ENCODE measurements around the gene PPP3CA.

The PPP3CA gene

DNA sequence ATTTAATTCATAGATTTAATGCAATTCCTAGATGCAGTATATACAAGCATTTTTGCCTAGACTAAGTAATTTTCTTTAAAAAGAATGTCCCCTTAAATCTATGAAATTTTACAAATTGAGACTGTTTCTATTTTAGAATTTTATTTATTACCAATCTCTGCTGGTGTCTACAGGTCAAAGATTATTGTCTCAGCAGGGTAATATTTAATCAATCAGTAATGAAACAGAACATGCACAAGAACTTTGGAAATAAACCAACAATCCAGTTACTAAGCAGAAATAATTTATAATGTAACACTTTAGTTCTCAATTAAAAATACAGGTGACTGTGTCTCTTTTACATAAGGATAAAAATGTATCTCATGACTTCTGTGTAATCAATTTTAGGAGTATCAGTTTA, 266.2 kb downstream of the PPP3CA start:
- H3K9me3 ChIP-seq (ENCODE audit: low read length): no peaks in the 10 kb centered on the region
- no peak overlapping the region for H2AFZ ChIP-seq (ENCODE audit: low read length)
- H3K27ac ChIP-seq (ENCODE audit: low read depth, low read length, poor library complexity, severe bottlenecking): no peak overlapping the region
- H3F3A ChIP-seq (ENCODE audit: insufficient read depth, low read length): no peaks in the 10 kb centered on the region; the same call in 1 of the 2 replicates
- H3K4me3 ChIP-seq (ENCODE audit: low read depth, low read length, poor library complexity, severe bottlenecking): no peak overlapping the region
- no peak for TF ChIP-seq EZH2 (IDR thresholded peaks at IDR 0.05; ENCODE audit: borderline replicate concordance, low read length)
- TF ChIP-seq, protein P1, sequence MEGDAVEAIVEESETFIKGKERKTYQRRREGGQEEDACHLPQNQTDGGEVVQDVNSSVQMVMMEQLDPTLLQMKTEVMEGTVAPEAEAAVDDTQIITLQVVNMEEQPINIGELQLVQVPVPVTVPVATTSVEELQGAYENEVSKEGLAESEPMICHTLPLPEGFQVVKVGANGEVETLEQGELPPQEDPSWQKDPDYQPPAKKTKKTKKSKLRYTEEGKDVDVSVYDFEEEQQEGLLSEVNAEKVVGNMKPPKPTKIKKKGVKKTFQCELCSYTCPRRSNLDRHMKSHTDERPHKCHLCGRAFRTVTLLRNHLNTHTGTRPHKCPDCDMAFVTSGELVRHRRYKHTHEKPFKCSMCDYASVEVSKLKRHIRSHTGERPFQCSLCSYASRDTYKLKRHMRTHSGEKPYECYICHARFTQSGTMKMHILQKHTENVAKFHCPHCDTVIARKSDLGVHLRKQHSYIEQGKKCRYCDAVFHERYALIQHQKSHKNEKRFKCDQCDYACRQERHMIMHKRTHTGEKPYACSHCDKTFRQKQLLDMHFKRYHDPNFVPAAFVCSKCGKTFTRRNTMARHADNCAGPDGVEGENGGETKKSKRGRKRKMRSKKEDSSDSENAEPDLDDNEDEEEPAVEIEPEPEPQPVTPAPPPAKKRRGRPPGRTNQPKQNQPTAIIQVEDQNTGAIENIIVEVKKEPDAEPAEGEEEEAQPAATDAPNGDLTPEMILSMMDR (IDR thresholded peaks at IDR 0.05; ENCODE audit: low read length): no peak
- no peaks in the 10 kb centered on the region for H3K9me2 ChIP-seq (ENCODE audit: low read depth, low read length)
- H3K4me2 ChIP-seq (ENCODE audit: low read length): no peak overlapping the region
- H4K20me1 ChIP-seq (ENCODE audit: insufficient read depth, low read length): no peaks in the 10 kb centered on the region
- H3K9ac ChIP-seq (ENCODE audit: low read length): no peak overlapping the region
- peaks cover 20% of the 10 kb centered on the region; the same call in 1 of the 2 replicates for H3K36me3 ChIP-seq (ENCODE audit: insufficient read depth, low read length)
- no peaks in the 10 kb centered on the region for H3K79me2 ChIP-seq (ENCODE audit: insufficient read depth, low read length)
- H3K27me3 ChIP-seq (ENCODE audit: insufficient read depth, low read length): no peaks in the 10 kb centered on the region
- peaks cover 34% of the 10 kb centered on the region for H3K4me1 ChIP-seq (ENCODE audit: insufficient read depth, low read length, severe bottlenecking)

GRCh38 chr4:101078950-101079349, 268.4 kb downstream of the PPP3CA start:
- Histone ChIP-seq H3K27me3 (ENCODE audit: insufficient read depth, low read length) (no peaks in the 10 kb centered on the region), H3K9ac (ENCODE audit: low read length) (no peak overlapping the region), H3K4me1 (ENCODE audit: insufficient read depth, low read length, severe bottlenecking) (peaks cover 13% of the 10 kb centered on the region), H3K4me2 (ENCODE audit: low read length) (no peak overlapping the region), H4K20me1 (ENCODE audit: insufficient read depth, low read length) (no peaks in the 10 kb centered on the region), H3K79me2 (ENCODE audit: insufficient read depth, low read length) (no peaks in the 10 kb centered on the region), H2AFZ (ENCODE audit: low read length) (no peak overlapping the region), H3F3A (ENCODE audit: insufficient read depth, low read length) (no peaks in the 10 kb centered on the region; the same call in 1 of the 2 replicates), H3K9me3 (ENCODE audit: low read length) (no peaks in the 10 kb centered on the region), H3K4me3 (ENCODE audit: low read depth, low read length, poor library complexity, severe bottlenecking) (no peak overlapping the region), H3K36me3 (ENCODE audit: insufficient read depth, low read length) (peaks cover 20% of the 10 kb centered on the region; the same call in 1 of the 2 replicates), H3K27ac (ENCODE audit: low read depth, low read length, poor library complexity, severe bottlenecking) (no peak overlapping the region), H3K9me2 (ENCODE audit: low read depth, low read length) (no peaks in the 10 kb centered on the region)
- TF ChIP-seq, protein P1 (IDR thresholded peaks at IDR 0.05; ENCODE audit: low read length): no peak
- no peak for TF ChIP-seq EZH2 (IDR thresholded peaks at IDR 0.05; ENCODE audit: borderline replicate concordance, low read length)

DNA sequence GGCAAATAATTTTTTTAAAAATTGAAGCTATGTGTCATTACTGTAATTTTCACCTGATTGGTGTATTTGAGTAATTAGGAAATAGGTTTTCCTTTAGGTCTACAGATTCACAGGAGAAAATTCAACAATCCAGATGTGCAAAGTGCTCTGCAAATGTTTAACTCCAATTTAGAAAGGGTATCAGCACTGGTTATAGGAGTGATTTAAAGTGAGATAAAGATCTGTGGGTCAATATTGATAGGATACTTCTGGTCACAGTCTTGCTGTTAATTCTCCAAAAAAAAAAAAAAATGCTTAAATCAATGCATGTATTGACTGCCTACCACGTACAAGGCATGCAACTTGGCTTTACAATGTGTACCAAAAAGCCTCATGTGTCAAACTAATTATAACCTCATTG, 271.3 kb downstream of the PPP3CA start:
- no peaks in the 10 kb centered on the region for H3K4me1 ChIP-seq (ENCODE audit: insufficient read depth, low read length, severe bottlenecking)
- H3K4me3 ChIP-seq (ENCODE audit: low read depth, low read length, poor library complexity, severe bottlenecking): no peak overlapping the region
- no peaks in the 10 kb centered on the region for H4K20me1 ChIP-seq (ENCODE audit: insufficient read depth, low read length)
- TF ChIP-seq, protein P1 (IDR thresholded peaks at IDR 0.05; ENCODE audit: low read length): no peak
- no peak for TF ChIP-seq EZH2 (IDR thresholded peaks at IDR 0.05; ENCODE audit: borderline replicate concordance, low read length)
- H3K27me3 ChIP-seq (ENCODE audit: insufficient read depth, low read length): no peaks in the 10 kb centered on the region
- H3K9me2 ChIP-seq (ENCODE audit: low read depth, low read length): no peaks in the 10 kb centered on the region
- H3K4me2 ChIP-seq (ENCODE audit: low read length): no peak overlapping the region
- no peak overlapping the region for H3K27ac ChIP-seq (ENCODE audit: low read depth, low read length, poor library complexity, severe bottlenecking)
- no peaks in the 10 kb centered on the region for H3K79me2 ChIP-seq (ENCODE audit: insufficient read depth, low read length)
- H3K9me3 ChIP-seq (ENCODE audit: low read length): no peaks in the 10 kb centered on the region
- no peaks in the 10 kb centered on the region for H3F3A ChIP-seq (ENCODE audit: insufficient read depth, low read length)
- H3K36me3 ChIP-seq (ENCODE audit: insufficient read depth, low read length): no peaks in the 10 kb centered on the region; the same call in 1 of the 2 replicates
- H2AFZ ChIP-seq (ENCODE audit: low read length): no peak overlapping the region
- H3K9ac ChIP-seq (ENCODE audit: low read length): no peak overlapping the region
